Effector memory CD4-positive, alpha-beta T cell (primary cell): ENCODE data around the gene CRLF1.

Experiments used
- DNase-seq, 3 donors: peaks; one replicate each; pipeline ENCODE4 v3.0.0-alpha.2; 2020
- H3K27ac ChIP-seq: 2 replicates; pipeline ENCODE4 v1.7.0; 2013; ENCODE audit warnings: mild to moderate bottlenecking, low read length, moderate library complexity; ENCODE audit not compliant: insufficient read depth, poor library complexity, severe bottlenecking
- H3K27me3 ChIP-seq: replicated peaks from 2 replicates; pipeline ENCODE4 v1.7.0; 2013; ENCODE audit warnings: mild to moderate bottlenecking, low read length; ENCODE audit not compliant: insufficient read depth, control insufficient read depth, poor library complexity, severe bottlenecking
- H3K36me3 ChIP-seq: 2 replicates; pipeline ENCODE4 v1.7.0; 2013; ENCODE audit warnings: mild to moderate bottlenecking, low read length, moderate library complexity; ENCODE audit not compliant: control insufficient read depth, insufficient read depth
- H3K4me1 ChIP-seq: 2 replicates; pipeline ENCODE4 v1.7.0; 2013; ENCODE audit warnings: low read length, mild to moderate bottlenecking; ENCODE audit not compliant: control insufficient read depth, insufficient read depth, poor library complexity, severe bottlenecking
- H3K4me3 ChIP-seq: 2 replicates; pipeline ENCODE4 v1.7.0; 2013; ENCODE audit warnings: low read length, low read depth, mild to moderate bottlenecking; ENCODE audit not compliant: insufficient read depth, poor library complexity, severe bottlenecking
- H3K9me3 ChIP-seq: 2 replicates; pipeline ENCODE4 v1.7.0; 2013; ENCODE audit warnings: mild to moderate bottlenecking, low read length, moderate library complexity; ENCODE audit not compliant: control insufficient read depth

The CRLF1 gene

DNA sequence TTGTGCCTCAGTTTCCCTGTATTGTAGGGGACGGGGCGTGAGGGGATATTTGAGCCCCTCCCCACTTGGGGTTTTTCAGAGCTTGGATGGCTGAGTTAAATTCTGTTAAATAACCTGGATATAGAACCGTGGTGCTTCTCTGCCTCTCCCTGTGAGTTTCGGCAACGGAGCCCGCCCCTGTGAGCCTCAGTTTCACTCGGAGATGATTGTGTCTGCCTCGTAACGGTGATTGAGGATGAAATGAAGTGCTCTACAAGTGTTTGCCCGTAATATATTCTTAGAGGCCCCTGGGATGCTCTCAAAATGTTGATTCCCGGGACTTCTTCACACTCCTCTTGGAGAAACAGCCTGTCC is 48.4 kb downstream of the CRLF1 start:
- H3K4me3 ChIP-seq, result peak overlapping the region; percentile 92
- peak overlapping the region; percentile 96 for H3K27ac ChIP-seq
- peaks cover 12% of the 10 kb centered on the region for H3K36me3 ChIP-seq
- H3K9me3 ChIP-seq, result no peaks in the 10 kb centered on the region
- no peak for DNase-seq
- H3K27me3 ChIP-seq, result no peaks in the 10 kb centered on the region
- H3K4me1 ChIP-seq, result peaks cover 13% of the 10 kb centered on the region

DNA sequence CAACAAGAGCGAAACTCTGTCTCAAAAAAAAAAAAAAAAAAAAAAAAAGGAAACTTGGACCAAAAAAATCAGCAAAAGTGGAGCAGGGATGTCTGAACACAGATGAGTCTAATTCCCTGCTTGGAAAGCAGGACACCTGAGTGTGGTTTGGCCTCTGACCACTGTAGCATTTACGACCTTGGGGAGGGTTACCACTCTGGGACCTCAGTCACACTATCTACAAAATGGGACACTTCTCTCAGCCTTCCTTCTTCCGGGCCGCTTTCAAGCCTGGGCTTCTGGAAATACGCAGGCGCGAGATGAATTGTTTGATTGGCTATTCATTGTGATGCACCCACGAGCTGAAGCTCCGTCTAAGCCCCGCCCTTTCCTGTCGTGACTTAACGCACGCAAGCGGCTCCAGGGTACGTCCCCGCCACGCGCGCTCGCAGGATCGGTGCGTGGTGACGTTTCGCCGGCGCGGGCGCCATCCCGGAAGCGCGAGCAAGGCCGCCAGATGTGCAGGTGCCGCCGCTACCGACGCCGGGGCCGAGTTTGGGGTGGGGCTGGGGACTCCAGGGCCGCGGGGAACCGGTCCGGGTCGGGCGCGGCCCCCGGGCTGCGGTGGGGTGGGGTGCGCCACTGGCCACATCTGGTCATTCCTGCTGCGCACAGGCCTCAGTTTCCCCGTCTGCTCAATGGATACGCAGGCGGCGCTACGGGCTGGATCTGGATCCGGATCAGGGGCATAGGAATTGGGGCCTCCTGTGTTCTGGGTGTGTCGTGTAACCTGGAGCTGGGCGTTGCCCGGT is 49.0 kb downstream of the CRLF1 start, which contains the start of gene KXD1:
Gene KXD1 (plus strand): TSS at position 460 of the 791 bp plus-strand sequence. CDS start 4,187 bp downstream, outside the sequence.
- Histone ChIP-seq H3K4me1 (peaks cover 13% of the 10 kb centered on the region), H3K9me3 (no peaks in the 10 kb centered on the region), H3K27ac (peak within 1 kb of the TSS; percentile 96), H3K36me3 (peaks cover 6% of the 10 kb centered on the region), H3K27me3 (no peaks in the 10 kb centered on the region), H3K4me3 (peak within 1 kb of the TSS; percentile 92)
- DNase-seq, result peak; percentile 95 to 99 (median 96)

DNA sequence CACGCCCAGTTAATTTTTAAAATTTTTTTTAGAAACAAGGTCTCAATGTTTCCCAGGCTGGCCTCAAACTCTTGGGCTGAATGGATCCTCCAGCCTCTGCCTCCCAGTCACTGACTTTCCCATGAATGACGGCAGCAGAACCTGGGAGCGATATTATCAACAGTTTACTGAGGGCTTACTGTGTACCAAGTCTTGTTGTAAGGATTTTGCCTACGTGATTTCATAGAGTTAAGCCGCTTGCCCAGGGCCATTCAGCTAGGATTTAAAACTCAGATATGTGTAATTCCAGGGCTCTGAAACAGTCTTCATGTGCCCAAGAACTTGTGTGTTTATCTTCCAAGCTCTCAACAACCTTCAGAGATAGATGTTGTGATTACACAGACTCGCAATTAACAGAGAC is 55.0 kb downstream of the CRLF1 start:
- Histone ChIP-seq H3K4me3 (no peak overlapping the region), H3K4me1 (no peaks in the 10 kb centered on the region), H3K27ac (no peak overlapping the region), H3K36me3 (no peaks in the 10 kb centered on the region), H3K27me3 (no peaks in the 10 kb centered on the region), H3K9me3 (no peaks in the 10 kb centered on the region)
- DNase-seq, result no peak

DNA sequence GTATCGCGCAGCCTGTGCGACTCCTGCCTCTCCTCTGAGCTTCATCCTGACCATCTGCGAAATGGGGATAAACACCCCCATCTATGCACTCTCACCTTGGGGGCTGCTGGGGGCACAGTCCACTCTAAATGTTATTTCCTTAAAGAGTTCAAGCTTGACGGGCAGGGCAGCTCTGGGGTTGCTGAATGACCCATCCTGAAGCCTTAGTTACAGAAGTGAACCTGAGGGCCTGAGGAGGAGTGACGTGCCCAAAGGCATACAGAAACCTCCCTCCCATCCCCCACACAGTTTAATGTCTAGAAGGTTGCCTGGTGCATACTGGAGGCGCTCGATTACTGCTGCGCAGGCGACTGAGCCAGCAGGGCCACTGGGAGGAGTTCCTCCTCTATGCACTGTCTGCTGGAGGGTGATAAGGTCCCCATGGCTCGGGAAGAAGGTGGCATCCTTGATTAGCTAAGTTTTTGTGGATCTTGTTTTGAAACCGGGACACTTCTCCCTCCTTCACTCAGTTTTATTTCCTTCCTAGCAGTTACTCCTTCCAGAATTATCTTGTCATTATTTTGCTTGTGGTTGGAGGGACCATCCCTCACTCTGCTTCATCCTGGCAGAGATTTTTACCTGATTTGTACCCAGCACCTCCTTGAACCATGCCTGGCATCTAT is 62.7 kb downstream of the CRLF1 start:
- no peaks in the 10 kb centered on the region for H3K27me3 ChIP-seq

More for the DNA sequence above, 62.7 kb downstream of the CRLF1 start:
- Histone ChIP-seq H3K4me1 (peaks cover 11% of the 10 kb centered on the region), H3K27ac (peak overlapping the region; percentile 78), H3K36me3 (peaks cover 18% of the 10 kb centered on the region), H3K9me3 (no peaks in the 10 kb centered on the region), H3K4me3 (peak overlapping the region; percentile 52)
- peak; percentile 44 to 69 (median 66) for DNase-seq
